Activated CD8-positive, alpha-beta memory T cell treated with anti-CD3 and anti-CD28 coated beads, Interleukin-2, amount 50 U/mL, for 4 hours (primary cell): ENCODE measurements around the gene CMIP.

Experiments used
- DNase-seq: peaks from one replicate; pipeline ENCODE4 v3.0.0-alpha.2; 2020

Gene CMIP

DNA sequence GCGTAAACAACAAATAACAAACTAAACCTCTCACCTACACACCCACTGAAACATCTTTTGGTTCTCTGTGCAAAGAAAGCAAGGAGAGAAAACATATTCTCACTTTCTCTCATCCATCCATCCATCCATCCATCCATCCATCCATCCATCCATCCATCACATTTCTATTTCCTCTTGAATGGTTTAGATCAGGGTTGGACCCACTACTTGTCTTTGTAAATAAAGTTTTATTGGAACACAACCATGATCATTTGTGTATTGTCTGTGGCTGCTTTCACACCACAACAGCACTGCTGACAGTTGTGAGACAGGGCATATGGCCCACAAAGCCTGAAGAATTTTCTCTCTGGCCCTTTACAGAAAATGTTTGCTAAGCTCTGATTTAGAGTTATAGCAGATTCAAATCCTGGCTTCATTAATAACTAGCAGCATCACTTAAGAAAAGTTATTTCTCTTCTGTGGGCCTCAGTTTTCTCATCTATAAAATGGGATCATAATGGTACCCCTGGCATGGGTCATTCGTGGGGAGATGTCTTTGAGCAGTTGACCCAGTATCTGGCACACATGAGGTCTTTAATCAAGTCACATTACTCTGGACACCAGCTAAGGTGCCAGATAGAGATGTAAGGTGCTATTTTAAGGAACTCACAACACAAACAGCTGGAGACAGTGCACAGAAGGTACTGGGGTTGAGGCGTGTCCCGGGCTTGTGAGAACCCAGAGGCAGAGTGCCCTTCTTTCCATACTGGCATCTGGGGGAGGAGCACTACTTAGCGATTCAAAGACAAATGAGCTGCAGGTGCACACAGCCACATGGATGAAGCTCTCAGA is 146.3 kb downstream of the CMIP start:
- no peak for DNase-seq

DNA sequence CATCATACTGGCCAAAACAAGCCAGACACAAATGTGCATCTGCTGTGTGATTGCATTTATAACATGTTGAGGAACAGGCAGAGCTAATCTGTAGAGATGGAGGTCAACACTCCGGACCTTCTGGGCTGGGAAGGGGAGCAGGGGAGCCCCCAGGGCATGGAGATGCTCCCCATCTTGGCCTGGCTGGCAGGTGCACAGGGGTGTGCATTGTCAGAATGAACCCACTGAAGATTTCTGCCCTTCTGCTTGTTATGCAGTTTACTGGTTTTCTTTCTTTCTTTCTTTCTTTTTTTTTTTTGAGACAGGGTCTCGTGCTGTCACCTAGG is 146.9 kb downstream of the CMIP start:
- no peak for DNase-seq

DNA sequence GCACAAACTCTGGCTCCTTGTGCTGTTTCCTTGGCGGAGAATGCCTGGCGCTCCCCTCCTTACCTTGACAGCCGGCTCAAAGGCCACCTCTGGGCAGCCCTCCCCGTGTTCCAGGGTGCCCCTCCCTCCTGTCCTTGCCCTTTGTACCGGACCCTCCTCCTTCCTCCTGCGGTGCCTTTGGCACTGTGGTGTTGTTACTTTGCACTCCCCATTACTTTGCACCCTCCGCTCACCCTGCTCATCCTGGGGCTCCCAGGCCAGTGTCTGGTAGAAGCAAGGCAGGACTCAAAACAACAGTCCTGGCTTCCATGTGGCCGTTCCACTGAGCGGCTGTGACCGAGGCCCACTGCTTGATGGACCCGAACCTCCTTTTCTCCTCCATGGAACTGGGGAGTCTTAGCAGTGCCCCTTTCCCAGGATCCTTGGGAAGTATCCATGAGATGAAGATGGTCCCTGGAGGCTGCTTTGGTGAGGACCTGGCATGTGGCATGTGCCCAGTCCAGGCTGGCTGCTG is 147.8 kb downstream of the CMIP start:
- no peak for DNase-seq

DNA sequence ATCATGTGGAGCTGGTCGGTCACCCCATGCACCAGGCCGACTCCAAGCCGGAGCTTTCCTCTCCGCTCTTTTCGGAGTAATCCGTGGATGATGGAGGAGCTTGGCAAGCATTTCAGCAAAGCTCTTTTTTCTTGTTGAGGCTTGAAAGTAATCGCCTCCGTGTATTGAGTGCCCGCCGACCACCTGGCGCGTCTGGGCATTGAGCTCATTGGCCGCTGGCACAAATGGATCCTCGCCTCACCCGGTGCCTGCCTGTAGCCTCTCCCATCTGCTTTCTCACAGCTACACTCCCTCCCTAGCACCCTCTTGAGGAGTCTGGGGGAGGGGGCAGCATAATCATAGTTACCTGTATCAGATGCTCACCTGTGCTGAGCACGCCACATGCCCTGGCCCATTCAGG is 148.9 kb downstream of the CMIP start:
- DNase-seq, result no peak

DNA sequence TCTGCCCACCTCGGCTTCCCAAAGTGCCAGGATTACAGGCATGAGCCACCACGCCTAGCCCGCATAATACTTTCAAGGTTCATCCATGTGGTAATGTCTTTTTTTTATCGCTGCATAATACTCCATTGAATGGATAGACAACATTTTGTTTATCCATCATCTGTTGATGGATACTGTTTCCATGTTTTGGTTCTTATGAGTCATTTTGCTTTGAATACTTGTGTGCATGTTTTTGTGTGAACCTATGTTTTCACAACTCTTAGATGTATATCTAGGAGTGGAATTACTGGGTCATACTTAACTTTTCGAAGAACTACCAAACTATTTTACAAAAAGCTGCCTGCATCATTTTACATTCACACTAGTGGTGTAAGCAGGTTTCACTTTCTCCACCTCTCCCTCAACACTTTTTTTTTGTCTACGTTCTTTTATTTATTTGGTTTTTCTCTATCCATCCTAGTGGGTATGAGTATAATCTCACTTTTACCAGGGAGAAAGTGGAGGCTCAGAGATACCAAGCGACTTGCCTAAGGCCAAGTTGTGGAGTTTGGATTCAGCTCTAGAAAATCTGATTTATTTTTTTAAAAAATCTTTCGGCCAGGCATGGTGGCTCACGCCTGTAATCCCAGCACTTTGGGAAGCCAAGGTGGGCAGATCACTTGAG is 151.2 kb downstream of the CMIP start:
- DNase-seq, result no peak

DNA sequence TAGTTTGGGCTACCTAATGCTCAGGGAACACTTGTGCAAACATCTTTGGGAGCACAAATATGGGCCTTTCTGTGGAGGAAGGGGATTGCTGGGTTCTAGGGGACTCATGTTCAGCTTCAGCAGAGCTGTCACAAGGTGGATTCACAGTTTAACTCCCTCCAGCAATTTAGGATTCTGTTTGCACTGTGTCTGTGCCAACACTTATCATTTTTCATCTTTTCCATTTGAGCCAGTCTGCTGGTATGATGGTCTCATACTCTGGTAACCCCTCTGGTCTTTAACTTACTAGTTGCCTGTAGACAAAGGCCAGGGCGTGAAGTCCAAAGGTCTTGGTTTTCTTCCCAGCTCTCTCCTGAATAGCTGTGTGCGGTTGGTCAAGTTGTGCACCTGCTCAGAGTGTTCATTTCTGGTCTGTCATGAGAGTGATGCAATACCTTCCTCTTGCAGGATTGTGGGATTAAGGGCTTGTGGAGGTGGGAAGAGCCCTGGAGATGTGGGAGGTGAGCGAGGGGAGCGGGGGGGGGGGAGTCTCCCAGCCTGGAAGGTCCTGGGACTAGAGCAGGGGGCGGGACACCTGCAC is 152.6 kb downstream of the CMIP start:
- DNase-seq, result no peak

DNA sequence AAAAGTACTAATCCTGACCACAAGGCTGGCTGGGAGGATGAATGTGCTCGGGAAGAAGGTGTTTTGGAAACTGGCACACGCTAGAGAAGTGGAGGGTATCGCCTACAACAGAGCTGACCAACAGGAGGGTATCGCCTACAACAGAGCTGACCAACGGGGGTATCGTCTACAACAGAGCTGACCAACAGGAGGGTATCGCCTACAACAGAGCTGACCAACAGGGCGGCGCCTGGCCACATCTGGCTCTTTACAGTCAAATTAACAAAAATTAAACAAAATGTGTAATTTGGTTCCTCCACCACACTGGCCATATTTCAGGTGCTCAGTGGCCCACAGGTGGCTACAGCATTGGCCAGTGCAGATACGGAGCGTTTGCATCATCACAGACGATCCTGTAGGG is 153.5 kb downstream of the CMIP start:
- DNase-seq, result no peak

- DNase-seq, result no peak
Measured at GRCh38 chr16:81599034-81599744, 154.6 kb downstream of the CMIP start.

DNA sequence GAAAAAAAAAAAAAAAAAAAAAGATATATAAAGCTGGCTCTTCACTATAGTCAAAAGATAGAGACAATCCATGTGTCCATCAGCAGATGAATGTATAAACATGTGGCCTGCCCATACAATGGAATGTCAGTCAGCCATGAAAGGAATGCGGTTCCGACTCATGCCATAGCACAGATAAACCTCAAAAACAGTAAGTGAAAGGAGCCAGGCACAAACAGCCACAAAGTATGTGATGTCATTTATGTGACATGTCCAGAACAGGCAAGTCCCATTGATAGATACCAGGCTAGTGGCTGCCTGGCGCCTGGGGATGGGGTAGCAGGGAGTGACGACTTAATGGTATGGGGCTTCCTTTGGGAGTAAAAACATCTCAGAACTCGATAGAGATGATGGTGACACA is 155.7 kb downstream of the CMIP start:
- DNase-seq, result no peak

DNA sequence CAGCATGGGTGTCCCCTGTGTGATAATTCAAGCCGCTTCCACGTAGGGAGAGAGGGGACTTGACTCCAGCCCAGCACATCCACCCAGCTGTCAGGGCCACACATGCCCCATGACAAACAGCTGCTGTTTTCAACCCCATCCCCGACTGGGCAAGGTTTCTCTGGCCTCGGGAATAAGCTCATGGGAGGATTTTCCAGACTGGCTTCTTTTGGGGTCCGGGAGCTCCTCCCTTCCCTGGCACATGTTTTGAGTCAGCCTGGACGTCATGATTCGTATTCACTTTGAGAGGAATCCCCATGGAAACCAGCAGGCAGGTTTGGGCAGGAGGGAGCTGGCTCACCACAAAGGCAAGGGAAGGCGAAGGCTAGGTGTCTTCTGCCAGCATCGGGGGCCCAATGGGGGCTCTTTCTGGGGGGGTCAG is 156.4 kb downstream of the CMIP start:
- DNase-seq, result no peak

DNA sequence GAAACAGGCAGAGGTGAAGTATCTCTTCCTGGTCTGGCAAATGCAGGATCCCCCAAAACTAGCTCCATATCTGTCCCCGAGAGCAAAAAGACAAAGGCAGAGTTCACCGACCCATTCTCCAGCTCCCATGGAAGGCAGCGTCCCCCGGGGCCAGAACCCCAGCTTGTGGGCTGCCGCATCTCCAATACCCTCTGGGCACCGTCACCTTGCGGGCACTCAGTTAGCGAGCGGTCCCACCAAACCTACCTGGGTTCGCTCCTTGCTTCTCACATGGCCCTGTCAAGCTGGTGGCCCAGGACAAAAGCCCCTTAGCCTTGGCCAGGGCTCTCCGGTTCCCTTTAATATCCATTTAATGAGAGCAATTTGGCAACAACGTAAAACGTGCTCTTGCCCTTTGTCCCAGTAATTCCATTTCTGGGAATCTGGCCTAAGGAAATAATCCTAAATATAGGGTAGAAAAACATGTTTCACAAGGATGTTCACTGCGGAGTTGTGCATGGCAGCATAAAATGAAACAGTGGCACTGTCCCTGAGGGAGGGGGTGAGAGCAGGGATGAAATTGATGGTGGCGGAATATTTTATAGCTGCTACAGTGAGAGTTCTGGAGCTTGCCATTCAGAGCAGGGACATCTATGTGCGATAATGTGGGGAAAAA is 157.1 kb downstream of the CMIP start:
- DNase-seq, result no peak

- no peak for DNase-seq
Measured at GRCh38 chr16:81602256-81602776, 157.7 kb downstream of the CMIP start.

DNA sequence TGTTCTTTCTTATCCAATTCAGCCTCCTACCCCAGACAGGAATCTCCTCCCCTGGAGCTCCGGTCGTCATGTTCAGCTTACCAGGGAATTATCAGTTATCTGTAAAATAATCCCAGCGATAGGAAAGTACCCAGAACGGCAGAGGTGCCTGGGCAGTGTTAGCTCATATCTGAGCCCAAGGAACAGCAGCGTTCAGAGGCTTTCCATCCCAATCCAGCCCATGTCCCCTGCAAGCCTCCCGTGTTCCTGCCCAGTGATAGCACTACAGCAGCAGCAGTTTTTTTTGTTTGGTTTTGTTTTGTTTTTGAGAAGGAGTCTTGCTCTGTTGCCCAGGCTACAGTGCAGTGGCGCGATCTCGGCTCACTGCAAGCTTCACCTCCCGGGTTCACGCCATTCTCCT is 158.2 kb downstream of the CMIP start:
- DNase-seq, result no peak

- no peak for DNase-seq
Measured at GRCh38 chr16:81604960-81605383, 160.4 kb downstream of the CMIP start.

DNA sequence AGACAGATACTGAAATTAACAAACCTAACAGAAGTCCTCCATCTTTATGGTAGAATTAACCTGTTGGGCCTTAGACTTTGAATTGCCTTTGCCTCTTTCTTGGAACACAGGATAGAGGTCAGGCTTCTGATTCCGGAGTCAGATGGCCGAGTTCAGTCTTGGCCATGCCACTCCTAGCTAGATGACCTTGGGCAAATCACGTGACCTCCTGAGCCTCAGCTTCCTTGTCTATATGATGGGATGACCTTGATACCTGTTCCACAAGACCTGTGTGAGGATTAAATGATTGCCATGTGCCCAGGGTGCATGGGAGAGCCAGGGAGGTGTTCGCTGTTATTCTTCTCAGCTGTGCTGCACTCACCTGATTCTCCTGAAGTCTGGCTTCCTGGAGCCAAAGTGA is 161.4 kb downstream of the CMIP start:
- no peak for DNase-seq

- no peak for DNase-seq
Measured at GRCh38 chr16:81607006-81607405, 162.4 kb downstream of the CMIP start.

- no peak for DNase-seq
Measured at GRCh38 chr16:81607805-81608522, 163.4 kb downstream of the CMIP start.

DNA sequence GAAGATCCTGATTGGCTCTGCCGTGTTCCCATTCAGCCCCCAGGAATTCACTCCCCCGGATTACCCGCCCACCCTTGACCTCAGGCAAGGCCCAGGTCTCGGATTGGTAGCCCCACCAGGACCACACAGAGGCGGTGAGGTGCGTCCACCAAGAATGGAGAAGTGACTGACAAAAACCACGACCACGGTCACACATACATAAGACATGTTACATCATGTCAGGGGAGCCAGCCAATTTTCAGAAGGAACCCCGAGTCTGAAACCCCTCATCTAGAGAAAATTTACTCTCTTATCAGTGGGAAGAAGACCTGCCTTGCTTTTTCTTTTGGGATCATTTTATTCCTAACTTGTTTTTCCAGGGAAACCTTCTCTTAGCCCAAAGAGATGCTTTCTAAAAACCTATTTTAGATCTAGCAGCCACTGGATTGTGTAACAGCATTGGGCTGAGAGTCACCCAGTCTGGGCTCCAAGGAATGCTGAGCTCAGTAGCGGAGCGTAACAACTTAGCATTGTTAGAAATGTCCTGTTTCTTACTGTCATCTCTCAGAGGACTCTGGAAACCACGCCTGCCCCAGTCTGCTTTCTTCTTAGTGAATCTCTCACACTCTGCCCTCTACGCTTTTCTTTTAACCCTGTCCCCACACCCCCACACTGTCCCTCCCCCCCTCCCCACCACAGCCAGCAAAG is 164.1 kb downstream of the CMIP start:
- no peak for DNase-seq

- no peak for DNase-seq
Measured at GRCh38 chr16:81609323-81609892, 164.8 kb downstream of the CMIP start.

DNA sequence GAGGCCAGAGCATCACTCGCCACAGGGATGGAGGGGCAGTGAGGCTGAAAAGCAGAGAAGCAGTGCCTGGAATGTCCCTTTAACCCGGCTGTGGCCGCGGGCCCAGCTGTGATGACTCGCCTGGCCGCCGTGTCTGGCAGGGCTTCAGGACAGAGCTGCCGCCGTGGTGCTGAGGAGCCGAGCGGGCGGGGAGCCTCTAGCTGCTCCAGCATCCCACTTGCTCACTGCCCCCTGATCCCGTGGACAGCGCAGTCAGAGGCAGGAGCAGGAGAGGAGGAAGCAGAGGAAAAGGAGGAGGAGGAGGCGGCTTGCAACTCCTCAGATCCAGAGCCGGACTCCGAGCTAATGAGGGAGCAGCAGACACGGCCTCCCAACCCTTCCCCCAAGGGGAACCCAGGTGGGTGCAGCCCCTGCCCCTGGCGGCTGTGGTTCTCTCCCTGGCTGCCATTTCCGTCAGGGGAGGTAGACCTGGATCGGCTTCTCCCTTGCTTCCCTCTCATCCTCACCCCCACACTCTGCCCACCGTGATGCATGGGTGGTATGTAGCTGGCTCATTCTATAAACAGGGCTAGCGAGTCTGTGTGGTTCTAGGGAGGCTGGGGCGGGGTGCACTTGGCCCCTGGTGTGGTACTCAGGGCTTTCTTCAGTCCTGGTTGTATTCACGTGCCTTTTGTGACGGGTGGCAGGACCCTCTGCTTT is 165.7 kb downstream of the CMIP start:
- DNase-seq, result no peak
